Suppressor macrophage treated with lipopolysaccharide for 1 hour (primary cell): ENCODE measurements around the gene PPP1R26.
A peak's percentile ranks its signal among the peaks of the same experiment; 100 is the strongest.

Experiments used
- DNase-seq, 3 donors: peaks; one replicate each; pipeline ENCODE4 v3.0.0-alpha.2; 2020 to 2022

Gene PPP1R26

GRCh38 chr9:135468854-135469521 lies 10.6 kb upstream of the PPP1R26 start:
- peak; percentile 75 to 83 (median 81) for DNase-seq

- no peak for DNase-seq
Observed at GRCh38 chr9:135471791-135472640, 7.6 kb upstream of the PPP1R26 start.

- no peak for DNase-seq
Observed at GRCh38 chr9:135473972-135474543, 5.5 kb upstream of the PPP1R26 start.

- peak; percentile 36 to 60 (median 44) for DNase-seq
Observed at GRCh38 chr9:135474915-135475314, 4.7 kb upstream of the PPP1R26 start.

GRCh38 chr9:135476561-135477355 lies 2.8 kb upstream of the PPP1R26 start:
- DNase-seq: no peak

- DNase-seq: no peak
Observed at GRCh38 chr9:135478191-135478590, 1.4 kb upstream of the PPP1R26 start.

- peak; percentile 50 to 70 (median 61) for DNase-seq
Observed at GRCh38 chr9:135478829-135479468, 633 bp upstream of the PPP1R26 start.

GRCh38 chr9:135480071-135480939 lies 723 bp downstream of the PPP1R26 start:
- peak; percentile 41 to 77 (median 59) for DNase-seq

- no peak for DNase-seq
Observed at GRCh38 chr9:135480940-135481310, 1.3 kb downstream of the PPP1R26 start.

- peak in 2 of 3 donors; percentile 23 to 27 for DNase-seq
Observed at GRCh38 chr9:135482015-135482754, 2.6 kb downstream of the PPP1R26 start.

- DNase-seq: no peak
Observed at GRCh38 chr9:135484460-135485277, 5.1 kb downstream of the PPP1R26 start.

GRCh38 chr9:135485385-135485784 lies 5.8 kb downstream of the PPP1R26 start:
- DNase-seq: no peak

- no peak for DNase-seq
Observed at GRCh38 chr9:135485832-135486231, 6.2 kb downstream of the PPP1R26 start.

- no peak for DNase-seq
Observed at GRCh38 chr9:135486267-135487065, 6.9 kb downstream of the PPP1R26 start.

- no peak for DNase-seq
Observed at GRCh38 chr9:135487281-135488012, 7.9 kb downstream of the PPP1R26 start.

- no peak for DNase-seq
Observed at GRCh38 chr9:135488013-135488330, 8.4 kb downstream of the PPP1R26 start.

GRCh38 chr9:135488527-135488926 lies 8.9 kb downstream of the PPP1R26 start:
- DNase-seq: no peak

GRCh38 chr9:135489188-135489906 lies 9.8 kb downstream of the PPP1R26 start:
- DNase-seq: peak in 2 of 3 donors; percentile 13 to 25
